DND-41 (cell line): ENCODE results near the gene SRGAP3.

Experiments used
- EZH2 ChIP-seq: IDR thresholded peaks from 3 replicates; pipeline ENCODE4 v1.6.1; 2012; ENCODE audit warnings: borderline replicate concordance, low read depth, mild to moderate bottlenecking, moderate library complexity, low read length, inconsistent platforms; ENCODE audit not compliant: severe bottlenecking
- TF ChIP-seq, protein P1 (sequence below): IDR thresholded peaks from 2 replicates; pipeline ENCODE4 v1.5.1; 2012; ENCODE audit warnings: borderline replicate concordance, low read length, moderate library complexity, mild to moderate bottlenecking; ENCODE audit not compliant: poor library complexity, severe bottlenecking; ENCODE audit errors: extremely low read depth

DNA sequence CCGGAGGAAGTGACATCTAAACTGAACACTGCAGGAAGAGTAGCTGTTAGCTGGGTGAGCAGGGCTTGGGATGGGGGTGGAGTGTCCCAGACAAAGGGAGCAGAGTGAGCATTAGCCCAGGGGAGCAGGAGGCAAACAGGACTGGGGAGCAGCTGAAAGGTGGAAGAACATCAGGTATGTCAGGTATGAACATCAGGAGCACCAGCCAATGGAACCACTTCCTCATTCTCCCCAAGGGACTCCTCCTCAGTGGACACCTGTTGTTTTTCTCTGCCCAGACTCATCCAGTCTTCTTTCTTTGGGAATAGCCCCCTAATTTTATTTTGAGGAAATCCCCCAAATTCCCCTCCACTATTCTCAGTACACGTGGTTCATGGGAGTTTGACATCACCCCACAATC, 178.5 kb downstream of the SRGAP3 start:
- TF ChIP-seq, protein P1, sequence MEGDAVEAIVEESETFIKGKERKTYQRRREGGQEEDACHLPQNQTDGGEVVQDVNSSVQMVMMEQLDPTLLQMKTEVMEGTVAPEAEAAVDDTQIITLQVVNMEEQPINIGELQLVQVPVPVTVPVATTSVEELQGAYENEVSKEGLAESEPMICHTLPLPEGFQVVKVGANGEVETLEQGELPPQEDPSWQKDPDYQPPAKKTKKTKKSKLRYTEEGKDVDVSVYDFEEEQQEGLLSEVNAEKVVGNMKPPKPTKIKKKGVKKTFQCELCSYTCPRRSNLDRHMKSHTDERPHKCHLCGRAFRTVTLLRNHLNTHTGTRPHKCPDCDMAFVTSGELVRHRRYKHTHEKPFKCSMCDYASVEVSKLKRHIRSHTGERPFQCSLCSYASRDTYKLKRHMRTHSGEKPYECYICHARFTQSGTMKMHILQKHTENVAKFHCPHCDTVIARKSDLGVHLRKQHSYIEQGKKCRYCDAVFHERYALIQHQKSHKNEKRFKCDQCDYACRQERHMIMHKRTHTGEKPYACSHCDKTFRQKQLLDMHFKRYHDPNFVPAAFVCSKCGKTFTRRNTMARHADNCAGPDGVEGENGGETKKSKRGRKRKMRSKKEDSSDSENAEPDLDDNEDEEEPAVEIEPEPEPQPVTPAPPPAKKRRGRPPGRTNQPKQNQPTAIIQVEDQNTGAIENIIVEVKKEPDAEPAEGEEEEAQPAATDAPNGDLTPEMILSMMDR: no peak
- TF ChIP-seq EZH2: no peak
